GM18526 (cell line): ENCODE results near the gene MAP10.

ENCODE experiments used
- POLR2A ChIP-seq: IDR thresholded peaks from 3 replicates; pipeline ENCODE4 v1.6.1; 2011; ENCODE audit not compliant: insufficient read length; ENCODE audit errors: extremely low read depth

MAP10 gene

GRCh38 chr1:232786845-232787455 lies 18.3 kb upstream of the MAP10 start:
- TF ChIP-seq POLR2A, result no peak

- TF ChIP-seq POLR2A, result no peak
Observed at GRCh38 chr1:232788235-232788872, 16.9 kb upstream of the MAP10 start.

GRCh38 chr1:232789651-232790050 lies 15.6 kb upstream of the MAP10 start:
- TF ChIP-seq POLR2A, result no peak

- no peak for TF ChIP-seq POLR2A
Observed at GRCh38 chr1:232792949-232793348, 12.3 kb upstream of the MAP10 start.

GRCh38 chr1:232793944-232794343 lies 11.3 kb upstream of the MAP10 start:
- TF ChIP-seq POLR2A, result no peak

- no peak for TF ChIP-seq POLR2A
Observed at GRCh38 chr1:232795497-232796053, 9.6 kb upstream of the MAP10 start.

- TF ChIP-seq POLR2A, result no peak
Observed at GRCh38 chr1:232797856-232798510, 7.2 kb upstream of the MAP10 start.

GRCh38 chr1:232798920-232799319 lies 6.3 kb upstream of the MAP10 start:
- no peak for TF ChIP-seq POLR2A

GRCh38 chr1:232806186-232806510 lies 932 bp downstream of the MAP10 start:
- TF ChIP-seq POLR2A, result no peak

- TF ChIP-seq POLR2A, result no peak
Observed at GRCh38 chr1:232810856-232811255, 5.6 kb downstream of the MAP10 start.

- TF ChIP-seq POLR2A, result no peak
Observed at GRCh38 chr1:232812560-232812959, 7.3 kb downstream of the MAP10 start.

- TF ChIP-seq POLR2A, result no peak
Observed at GRCh38 chr1:232813097-232813496, 7.9 kb downstream of the MAP10 start.

- no peak for TF ChIP-seq POLR2A
Observed at GRCh38 chr1:232813760-232814159, 8.5 kb downstream of the MAP10 start.

GRCh38 chr1:232816324-232816723 lies 11.1 kb downstream of the MAP10 start:
- no peak for TF ChIP-seq POLR2A

GRCh38 chr1:232818040-232818439 lies 12.8 kb downstream of the MAP10 start:
- TF ChIP-seq POLR2A, result no peak

- no peak for TF ChIP-seq POLR2A
Observed at GRCh38 chr1:232820431-232820830, 15.2 kb downstream of the MAP10 start.
